GM10248 (cell line): ENCODE results near the gene FAM83B.

Experiments
- CTCF ChIA-PET: fragments of 300-600 bp; sonication (Branson Sonifier 250); formaldehyde crosslinking; extraction: SDS; loops from one replicate; lab custom pipeline; 2021; ENCODE audit warnings: antibody characterized with exemption; lab: Yijun Ruan, JAX
- POLR2A ChIA-PET: fragments of 350-650 bp; sonication (Branson Sonifier 250); formaldehyde crosslinking; extraction: SDS; loops from one replicate; lab custom pipeline; 2020; ENCODE audit warnings: antibody characterized with exemption; lab: Yijun Ruan, JAX
- DNase-seq: peaks from one replicate; pipeline ENCODE4 v3.0.0; 2012; ENCODE audit errors: extremely low spot score
- CTCF ChIP-seq: IDR thresholded peaks from 2 replicates; pipeline ENCODE4 v1.5.1; 2012; ENCODE audit warnings: mild to moderate bottlenecking, low read depth; ENCODE audit errors: extremely low read depth, missing control alignments, control extremely low read depth

FAM83B gene

GRCh38 chr6:54899986-54900385 is 53.4 kb downstream of the FAM83B start:
- POLR2A ChIA-PET: no interaction called here
- CTCF ChIA-PET: interaction anchor here (0.7 to 1.8 kb wide), 5 partner anchors 8 to 182 kb away, joined by 3 to 5 read pairs (median 3); no protein-coding TSS in a partner anchor
- DNase-seq: no peak
- no peak for TF ChIP-seq CTCF

GRCh38 chr6:54900666-54901065 is 54.1 kb downstream of the FAM83B start:
- ChIA-PET POLR2A (no interaction called here), CTCF (interaction anchor here (0.7 to 1.8 kb wide), 4 partner anchors 21 to 183 kb away, joined by 3 to 5 read pairs (median 3); no protein-coding TSS in a partner anchor)
- DNase-seq: no peak
- TF ChIP-seq CTCF: no peak

GRCh38 chr6:54903884-54904283 is 57.3 kb downstream of the FAM83B start:
- POLR2A ChIA-PET: no interaction called here

GRCh38 chr6:54907355-54907754 is 60.8 kb downstream of the FAM83B start:
- ChIA-PET CTCF (interaction anchor here (1.3 kb wide), 1 partner anchor 9 kb away, joined by 3 read pairs; no protein-coding TSS in a partner anchor), POLR2A (no interaction called here)
- no peak for DNase-seq
- no peak for TF ChIP-seq CTCF

More at GRCh38 chr6:54903884-54904283, 57.3 kb downstream of the FAM83B start:
- TF ChIP-seq CTCF: no peak
- CTCF ChIA-PET: no interaction called here
- DNase-seq: no peak

- ChIA-PET POLR2A (no interaction called here), CTCF (no interaction called here)
- DNase-seq: no peak
- TF ChIP-seq CTCF: no peak
Observed at GRCh38 chr6:54909184-54909583, 62.6 kb downstream of the FAM83B start.

GRCh38 chr6:54910431-54910884 is 63.9 kb downstream of the FAM83B start:
- ChIA-PET POLR2A (no interaction called here), CTCF (no interaction called here)
- no peak for DNase-seq
- no peak for TF ChIP-seq CTCF

GRCh38 chr6:54910921-54911320 is 64.3 kb downstream of the FAM83B start:
- ChIA-PET CTCF (no interaction called here), POLR2A (no interaction called here)
- DNase-seq: no peak
- TF ChIP-seq CTCF: no peak
